GM19467 (cell line): Measurements from ENCODE around the gene TYW3.

Source experiments
- ATAC-seq: cut with Tn5 transposase; IDR thresholded peaks from one replicate; pipeline ENCODE4 v1.9.1; 2021; ENCODE audit warnings: mild to moderate bottlenecking, moderate library complexity; ENCODE audit not compliant: unreplicated experiment

TYW3 gene

GRCh38 chr1:74780594-74780993 is 47.6 kb downstream of the TYW3 start:
- ATAC-seq, result no peak

DNA sequence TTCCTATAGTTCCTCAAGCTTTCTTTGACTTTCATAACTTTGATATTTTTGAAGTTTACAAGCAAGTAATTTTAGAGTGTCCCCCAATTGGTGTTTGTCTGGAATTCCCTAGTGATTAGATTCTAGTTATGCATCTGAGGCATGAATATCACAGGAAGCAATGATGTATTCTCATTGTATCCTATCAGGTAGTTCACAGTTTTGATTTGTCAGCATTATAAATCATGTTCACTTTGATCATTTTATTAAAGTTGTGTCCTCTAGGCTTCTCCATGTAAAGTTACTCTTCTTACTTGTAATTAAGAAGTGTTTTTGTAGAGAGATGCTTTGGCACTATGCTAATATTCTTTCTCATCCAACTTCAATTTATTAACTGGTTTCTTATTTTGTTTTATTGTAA is 53.0 kb downstream of the TYW3 start:
- ATAC-seq, result no peak

DNA sequence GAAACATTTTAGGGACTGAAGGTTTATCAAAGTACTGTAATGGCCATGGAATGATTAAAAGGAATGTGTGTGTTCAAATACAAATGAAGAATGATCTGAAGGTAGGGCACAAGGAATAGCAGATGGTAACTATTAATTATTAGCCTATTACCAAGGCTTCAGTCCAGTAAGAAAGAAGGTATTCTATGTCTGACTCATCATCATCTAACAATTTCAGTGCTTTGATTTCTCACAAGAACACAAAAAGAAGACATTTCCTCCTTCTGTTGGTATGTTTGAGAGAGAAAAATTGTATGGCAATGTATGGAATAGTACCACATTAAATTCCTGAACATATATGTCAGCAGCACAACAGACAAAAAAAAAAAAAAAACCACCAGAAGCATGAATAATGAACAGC is 57.5 kb downstream of the TYW3 start:
- no peak for ATAC-seq

DNA sequence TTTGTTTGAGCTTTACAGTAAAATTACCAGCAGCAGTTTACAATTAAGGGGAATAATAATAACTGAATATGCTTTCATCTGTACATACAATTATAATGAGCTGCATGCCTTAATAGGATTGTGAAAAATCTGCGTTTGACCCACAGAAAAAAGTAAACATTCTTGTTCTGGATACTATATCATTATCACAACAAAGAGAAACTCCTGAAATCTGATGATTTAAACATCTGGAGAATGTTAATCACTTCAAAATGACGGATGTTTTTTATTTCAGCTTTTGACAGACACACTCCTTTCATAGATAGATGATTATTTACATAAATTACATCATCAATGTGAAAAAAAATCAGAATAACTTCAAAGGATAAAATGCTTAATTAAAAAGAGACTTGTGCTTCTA is 58.5 kb downstream of the TYW3 start:
- no peak for ATAC-seq

DNA sequence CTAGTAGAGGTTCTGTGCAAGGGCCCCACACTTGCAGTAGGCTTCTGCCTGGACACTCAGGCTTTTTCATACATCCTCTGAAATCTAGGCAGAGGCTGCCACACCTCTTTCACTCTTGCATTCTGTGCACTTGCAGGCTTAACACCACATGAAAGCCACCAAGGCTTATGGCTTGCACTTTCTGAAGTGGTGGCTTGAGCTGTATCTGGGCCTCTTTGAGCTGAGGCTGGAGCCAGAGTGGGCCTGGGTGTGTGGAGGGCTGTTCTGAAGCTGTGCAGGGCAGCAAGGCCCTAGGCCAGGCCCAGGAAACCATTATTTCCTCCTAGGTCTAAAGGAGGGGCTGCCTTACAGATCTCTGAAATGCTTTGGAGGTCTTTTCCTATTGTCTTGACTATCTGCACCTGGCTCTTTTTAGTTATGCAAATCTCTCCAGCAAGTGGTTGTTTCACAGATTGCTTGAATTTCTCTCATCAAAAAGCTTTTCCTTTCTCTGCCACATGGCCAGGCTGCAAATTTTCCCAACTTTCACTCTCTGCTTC is 66.2 kb downstream of the TYW3 start:
- no peak for ATAC-seq

DNA sequence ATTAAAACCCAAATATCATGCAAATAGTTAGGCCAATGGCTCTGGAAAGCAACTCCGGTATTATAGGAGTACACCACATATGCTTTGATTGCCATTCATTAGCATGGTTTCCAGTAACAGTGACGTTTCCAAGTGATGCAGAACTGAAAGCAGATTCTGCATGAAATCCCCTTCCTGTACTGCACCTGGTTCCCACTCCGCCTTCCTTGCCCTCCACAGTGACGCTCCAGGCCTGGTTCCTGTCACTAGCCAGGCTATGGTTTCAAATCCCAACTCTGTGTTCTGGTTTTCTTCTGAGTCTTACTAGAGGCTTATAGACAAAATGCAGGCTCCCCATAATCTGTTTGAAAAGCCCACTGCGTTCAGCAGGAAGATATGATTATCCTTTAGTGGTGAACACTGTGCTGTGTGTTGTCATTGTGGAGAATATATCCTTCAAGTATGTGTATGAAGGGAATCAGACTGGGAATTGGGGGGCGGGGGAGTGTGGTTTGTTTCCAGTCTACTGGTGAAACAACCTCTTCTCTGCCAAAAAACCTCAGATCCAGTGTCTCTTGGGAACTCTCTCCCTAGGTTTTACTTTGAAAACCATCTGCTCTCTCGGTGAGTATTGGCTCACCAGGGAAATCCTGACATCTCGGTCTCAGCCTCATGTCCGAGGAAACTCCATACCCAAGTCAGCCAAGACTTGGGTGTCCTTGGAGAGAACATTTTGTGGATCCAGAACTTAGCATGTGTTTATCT is 78.7 kb downstream of the TYW3 start:
- ATAC-seq, result peak; percentile 54

GRCh38 chr1:74812180-74812541 is 79.2 kb downstream of the TYW3 start:
- ATAC-seq, result peak; percentile 95
